CD4-positive, alpha-beta T cell treated with Interleukin-4 for 4 hours (primary cell): ENCODE data around the gene LZTS3.
"Not testable (repeated sequence)": the region's sequence is repeated elsewhere in the genome, so short reads cannot be mapped to it uniquely, and the experiment has no call there.

Experiments used
- DNase-seq: peaks from one replicate; pipeline ENCODE4 v3.0.0-alpha.2; 2020

LZTS3 gene

DNA sequence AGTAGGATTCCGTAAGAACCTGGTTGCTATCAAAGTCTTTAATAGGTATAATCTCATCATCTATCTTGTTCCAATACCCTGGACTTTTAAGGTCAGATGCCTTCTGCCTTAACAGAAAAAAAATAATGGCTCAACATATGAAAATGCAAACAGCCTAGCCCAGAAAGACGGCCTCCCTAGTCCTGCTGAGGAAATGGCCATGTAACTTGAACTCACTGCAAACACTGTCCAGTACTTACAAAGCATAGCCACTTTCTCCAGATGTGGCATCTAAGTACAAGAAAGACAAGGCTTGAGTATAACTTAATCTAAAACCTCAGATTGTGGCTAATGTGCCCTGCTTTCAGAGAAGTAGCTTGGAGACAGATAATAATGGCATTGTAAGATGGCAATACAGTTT, 40.2 kb downstream of the LZTS3 start:
- no peak for DNase-seq

- DNase-seq: no peak
Measured at GRCh38 chr20:3130051-3130600, 43.2 kb downstream of the LZTS3 start.

DNA sequence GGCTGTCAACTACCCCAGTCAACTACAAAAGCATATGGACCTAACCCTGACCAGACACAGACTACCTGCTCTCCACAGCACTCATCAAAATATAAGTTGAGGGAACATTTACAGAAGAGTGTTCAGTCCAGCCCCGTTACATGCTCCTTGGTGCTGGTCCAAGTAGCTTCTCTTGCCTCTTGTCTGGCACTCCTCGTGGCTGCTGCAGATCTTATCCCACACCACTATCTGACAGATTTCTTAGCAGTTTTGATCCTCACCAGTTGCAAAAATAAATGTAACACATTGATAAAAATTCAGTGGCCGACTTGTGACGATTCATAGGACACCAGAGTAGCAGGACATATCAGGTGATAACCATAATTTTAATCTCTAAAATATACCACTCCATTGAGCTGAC, 44.3 kb downstream of the LZTS3 start:
- no peak for DNase-seq

GRCh38 chr20:3128275-3128984, 44.9 kb downstream of the LZTS3 start:
- no peak for DNase-seq

GRCh38 chr20:3126527-3126859, 46.9 kb downstream of the LZTS3 start:
- DNase-seq: no peak

- not testable (repeated sequence) for DNase-seq
Measured at GRCh38 chr20:3125776-3126526, 47.4 kb downstream of the LZTS3 start.

GRCh38 chr20:3124773-3125560, 48.4 kb downstream of the LZTS3 start:
- not testable (repeated sequence) for DNase-seq

- DNase-seq: not testable (repeated sequence)
Measured at GRCh38 chr20:3124163-3124562, 49.2 kb downstream of the LZTS3 start.

DNA sequence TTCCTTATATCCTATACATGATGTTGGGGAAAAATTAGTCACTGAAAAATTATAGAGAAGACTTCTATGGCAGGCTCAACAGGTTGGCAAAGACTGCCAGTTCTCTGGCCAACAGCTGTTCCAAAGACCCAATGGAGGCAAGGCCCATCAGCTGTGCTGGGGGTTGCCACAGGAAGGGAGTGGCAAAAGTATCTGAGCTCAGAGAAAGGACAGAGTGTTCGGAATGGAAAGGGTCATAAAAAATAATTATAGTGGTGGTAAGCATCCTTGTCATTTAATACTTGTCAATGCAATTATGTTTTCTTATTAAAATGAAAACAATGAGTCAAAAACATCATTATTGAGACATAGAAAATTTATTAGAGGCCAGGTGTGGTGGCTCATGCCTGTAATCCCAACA, 49.8 kb downstream of the LZTS3 start:
- no peak for DNase-seq

DNA sequence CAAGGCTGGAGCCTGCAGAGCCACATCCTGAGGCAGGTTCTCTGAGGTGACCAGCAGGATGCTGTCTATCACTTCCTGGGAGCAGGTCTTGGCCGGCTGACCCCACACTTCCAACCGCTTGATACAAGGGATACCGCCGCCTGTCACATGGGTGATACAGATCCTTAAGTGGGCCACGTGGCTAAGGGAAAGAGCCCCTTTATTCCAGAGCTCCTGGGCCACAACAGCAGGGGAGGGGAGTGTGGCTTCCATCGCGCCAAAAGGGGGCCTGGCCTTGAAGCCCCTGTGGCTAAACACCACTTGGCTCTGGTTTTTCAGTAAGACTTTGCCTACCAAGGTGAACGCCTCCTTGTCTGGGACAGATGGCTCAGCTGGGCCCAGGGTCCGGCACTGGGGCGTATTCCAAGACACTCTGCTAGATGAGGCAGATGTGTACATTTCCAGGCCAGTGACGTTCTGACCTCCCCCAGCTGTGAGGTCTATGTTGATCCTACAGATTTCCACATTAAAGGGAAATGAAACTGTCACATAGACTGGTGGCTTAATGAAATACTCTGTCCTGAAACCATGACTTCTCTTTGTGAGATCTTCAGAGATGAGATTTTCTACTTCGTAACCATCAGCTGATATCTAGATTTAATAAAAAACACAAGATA, 51.3 kb downstream of the LZTS3 start:
- no peak for DNase-seq

DNA sequence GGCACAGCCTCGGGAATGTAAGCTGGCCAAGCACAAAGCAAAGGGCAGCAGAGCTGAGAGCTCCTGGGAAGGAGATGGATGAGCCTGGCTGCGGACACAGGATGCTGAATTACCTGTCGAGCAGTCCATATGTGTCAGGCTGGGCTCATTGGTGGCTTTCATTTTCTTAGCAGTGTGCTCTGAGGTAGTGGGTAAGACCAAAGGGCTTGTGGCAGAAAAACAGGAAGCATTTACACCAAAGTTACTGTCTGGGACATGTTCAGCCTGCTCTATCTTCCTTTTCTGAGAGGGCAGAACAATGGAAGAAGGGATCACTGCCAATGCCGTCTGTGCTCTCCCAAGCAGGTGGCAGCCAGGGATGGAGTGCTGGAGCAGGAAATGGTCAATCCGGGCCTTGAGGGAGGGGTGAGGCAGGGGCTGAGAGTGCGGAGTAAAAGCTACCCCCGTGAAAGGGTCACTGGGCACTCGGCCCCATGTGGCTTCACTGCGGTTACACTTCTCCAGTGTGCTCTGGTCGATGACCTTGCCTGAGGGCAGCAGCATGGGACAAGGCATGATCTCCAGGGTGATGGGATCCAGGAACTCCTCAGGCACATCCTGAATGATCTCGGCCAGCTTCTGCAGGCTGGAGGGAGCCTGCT, 52.0 kb downstream of the LZTS3 start:
- DNase-seq: peak; percentile 42

- DNase-seq: no peak
Measured at GRCh38 chr20:3119044-3119443, 54.3 kb downstream of the LZTS3 start.

GRCh38 chr20:3117839-3118379, 55.4 kb downstream of the LZTS3 start:
- DNase-seq: peak; percentile 50

GRCh38 chr20:3116341-3116740, 57.0 kb downstream of the LZTS3 start:
- DNase-seq: no peak

- DNase-seq: no peak
Measured at GRCh38 chr20:3115190-3116107, 57.9 kb downstream of the LZTS3 start.
